HepG2 (cell line): ENCODE data around the gene MOV10L1. TPM values are rescaled to one million over a fixed set of nuclear protein-coding genes. Genes with fewer than 3 reads are reported as not detected.

Source experiments
- ATAC-seq: fragments of 200-7000 bp; cut with Tn5 transposase; 3 replicates; pipeline ENCODE4 v1.9.1; 2020; ENCODE audit warnings: mild to moderate bottlenecking, moderate library complexity
- BruUV-seq: library from RNA; stranded (reverse); fragments of 400-500 nt; replicated peaks from 2 replicates; lab custom pipeline; 2021; lab: Mats Ljungman, UMichigan
- CTCF ChIA-PET: fragments of 300-600 bp; formaldehyde crosslinking; extraction: SDS; loops from one replicate; lab custom pipeline; 2021; ENCODE audit warnings: low total read pairs, inconsistent platforms, low intra/inter-chr PET ratio; lab: Yijun Ruan, JAX
- POLR2A ChIA-PET: fragments of 350-600 bp; sonication (Branson Sonifier 250); formaldehyde crosslinking; loops from one replicate; lab custom pipeline; 2020; ENCODE audit warnings: antibody characterized with exemption, inconsistent platforms; lab: Yijun Ruan, JAX
- DNase-seq: peaks from one replicate; pipeline ENCODE4 v3.0.0-alpha.2; 2015; ENCODE audit warnings: low spot score
- FAIRE-seq: peaks from 3 replicates; lab custom pipeline; 2011; peaks lifted over from hg19 to GRCh38; lab: Jason Lieb, UNC
- H2AFZ ChIP-seq: one replicate; pipeline ENCODE4 v1.6.1; 2011; ENCODE audit warnings: low read length, inconsistent platforms
- H3K27ac ChIP-seq: fragments of 300-600 bp; 3 replicates; pipeline ENCODE4 v1.8.0; 2011; ENCODE audit warnings: mixed run types, mild to moderate bottlenecking, mixed read lengths, low read length, inconsistent platforms; ENCODE audit not compliant: insufficient read depth; ENCODE audit errors: extremely low read length
- H3K27me3 ChIP-seq, 2 experiments: fragments of 200-600 bp in 1 of 2; 2 replicates in 1 of 2; 3 replicates in 1 of 2; pipeline versions ENCODE4 v1.6.0 to v1.8.0; 2011; ENCODE audit warnings: low read length in 2 of 2, mild to moderate bottlenecking in 2 of 2, moderate library complexity in 2 of 2, inconsistent platforms in 1 of 2; ENCODE audit not compliant: insufficient read depth in 2 of 2, control insufficient read depth in 1 of 2
- H3K36me3 ChIP-seq, 2 experiments: fragments of 200-600 bp in 1 of 2; replicated peaks in 1 of 2; 2 replicates in 1 of 2; 3 replicates in 1 of 2; pipeline versions ENCODE4 v1.5.1 to v1.8.0; 2011; ENCODE audit warnings: low read length in 2 of 2, inconsistent platforms in 1 of 2; ENCODE audit not compliant: insufficient read depth in 2 of 2, control insufficient read depth in 1 of 2
- H3K4me1 ChIP-seq: 2 replicates; pipeline ENCODE4 v1.5.1; 2012; ENCODE audit warnings: low read length, inconsistent platforms; ENCODE audit not compliant: insufficient read depth
- H3K4me2 ChIP-seq: 2 replicates; pipeline ENCODE4 v1.6.0; 2011; ENCODE audit warnings: low read depth, low read length, inconsistent platforms
- H3K4me3 ChIP-seq, 3 experiments: fragments of 200-600 bp in 1 of 3; sonication (generic), shearing (Covaris generic) in 1 of 3; replicated peaks in 1 of 3; 2 replicates each; pipeline ENCODE4 v1.5.1; 2011 to 2016; ENCODE audit warnings: low read length in 3 of 3, inconsistent platforms in 2 of 3, low read depth in 2 of 3, mild to moderate bottlenecking in 2 of 3, control low read depth in 1 of 3, mixed read lengths in 1 of 3; ENCODE audit not compliant: insufficient read depth in 1 of 3
- H3K79me2 ChIP-seq: one replicate; pipeline ENCODE4 v1.6.1; 2011; ENCODE audit warnings: low read length, inconsistent platforms; ENCODE audit not compliant: insufficient read depth
- H3K9ac ChIP-seq: 2 replicates; pipeline ENCODE4 v1.6.0; 2011; ENCODE audit warnings: mild to moderate bottlenecking, low read depth, low read length, inconsistent platforms; ENCODE audit not compliant: insufficient read depth
- H3K9me3 ChIP-seq: 2 replicates; pipeline ENCODE4 v1.5.1; 2012; ENCODE audit warnings: mild to moderate bottlenecking, low read length
- H4K20me1 ChIP-seq: 2 replicates; pipeline ENCODE4 v1.6.0; 2011; ENCODE audit warnings: inconsistent platforms, mild to moderate bottlenecking, low read length, moderate library complexity; ENCODE audit not compliant: insufficient read depth
- ADNP ChIP-seq: sonication (generic); formaldehyde crosslinking; IDR thresholded peaks from 2 replicates; pipeline ENCODE4 v1.4.0; 2020; ENCODE audit warnings: missing genetic modification reagents
- ARNTL ChIP-seq: sonication (generic); formaldehyde crosslinking; IDR thresholded peaks from 2 replicates; pipeline ENCODE4 v1.4.0; 2020; ENCODE audit warnings: mild to moderate bottlenecking, missing genetic modification reagents
- CTCF ChIP-seq: sonication (generic); formaldehyde crosslinking; IDR thresholded peaks from 2 replicates; pipeline ENCODE4 v1.5.0; 2020; ENCODE audit warnings: mild to moderate bottlenecking, missing genetic modification reagents, moderate library complexity
- GABPB1 ChIP-seq: IDR thresholded peaks from 2 replicates; pipeline ENCODE4 v1.6.1; 2016; ENCODE audit warnings: mild to moderate bottlenecking, missing genetic modification reagents, moderate library complexity, missing compliant biosample characterization
- HBP1 ChIP-seq: IDR thresholded peaks from 2 replicates; pipeline ENCODE4 v1.6.1; 2016; ENCODE audit warnings: low read depth, control low read depth
- HOXA7 ChIP-seq: sonication (generic); formaldehyde crosslinking; IDR thresholded peaks from 2 replicates; pipeline ENCODE4 v1.8.1; 2022; ENCODE audit warnings: mild to moderate bottlenecking, missing genetic modification reagents, moderate library complexity
- IRF2 ChIP-seq: IDR thresholded peaks from 2 replicates; pipeline ENCODE4 v1.6.1; 2018; ENCODE audit warnings: missing genetic modification reagents, missing compliant biosample characterization
- MED13 ChIP-seq: sonication (generic); formaldehyde crosslinking; IDR thresholded peaks from 2 replicates; pipeline ENCODE4 v1.5.0; 2020; ENCODE audit warnings: missing genetic modification reagents
- RAD21 ChIP-seq: fragments of 450-650 bp; formaldehyde crosslinking; IDR thresholded peaks from 2 replicates; pipeline ENCODE4 v1.5.0; 2020; ENCODE audit warnings: mild to moderate bottlenecking
- RBFOX2 ChIP-seq: fragments of 200-400 bp; formaldehyde crosslinking; IDR thresholded peaks from 2 replicates; pipeline ENCODE4 v1.6.1; 2017; ENCODE audit warnings: low read depth, mild to moderate bottlenecking, low read length
- REXO4 ChIP-seq: sonication (generic); formaldehyde crosslinking; IDR thresholded peaks from 2 replicates; pipeline ENCODE4 v1.8.0; 2022; ENCODE audit warnings: missing genetic modification reagents, mild to moderate bottlenecking, borderline replicate concordance
- SMARCE1 ChIP-seq: fragments of 450-650 bp; IDR thresholded peaks from 2 replicates; pipeline ENCODE4 v1.6.1; 2017; ENCODE audit warnings: borderline replicate concordance
- ZBTB1 ChIP-seq: sonication (generic); formaldehyde crosslinking; IDR thresholded peaks from 2 replicates; pipeline ENCODE4 v1.4.0; 2020; ENCODE audit warnings: missing genetic modification reagents, borderline replicate concordance
- ZBTB37 ChIP-seq: sonication (generic); formaldehyde crosslinking; IDR thresholded peaks from 2 replicates; pipeline ENCODE4 v1.4.0; 2020; ENCODE audit warnings: mild to moderate bottlenecking, missing genetic modification reagents
- ZNF33B ChIP-seq: sonication (generic); formaldehyde crosslinking; IDR thresholded peaks from 2 replicates; pipeline ENCODE4 v1.5.1; 2020; ENCODE audit warnings: mild to moderate bottlenecking, missing genetic modification reagents
- ZNF639 ChIP-seq: conservative IDR thresholded peaks from 2 replicates; pipeline ENCODE4 v1.6.1; 2018; ENCODE audit warnings: missing genetic modification reagents
- ZNF768 ChIP-seq: sonication (generic); formaldehyde crosslinking; IDR thresholded peaks from 2 replicates; pipeline ENCODE4 v1.4.0; 2020; ENCODE audit warnings: missing genetic modification reagents
- ZNF784 ChIP-seq: sonication (generic); formaldehyde crosslinking; IDR thresholded peaks from 2 replicates; pipeline ENCODE4 v1.5.1; 2020; ENCODE audit warnings: missing genetic modification reagents, mild to moderate bottlenecking, borderline replicate concordance
- WGBS: methylation state at CpG from one replicate; pipeline ENCODE4 v1.1.6; 2017; ENCODE audit warnings: low lambda C conversion rate; 5-methylcytosine and 5-hydroxymethylcytosine counted together
- in situ Hi-C: cut with HindIII; loops from 2 replicates; pipeline ENCODE4 v1.10.0; 2017; ENCODE audit warnings: low pct_unique_long_range_greater_than_20kb; ENCODE audit not compliant: extremely low pct_ligation_motif_present
- intact Hi-C: fragments of 100-400 bp; cut with micrococcal nuclease; formaldehyde crosslinking; loops from one replicate; pipeline ENCODE4 v1.10.0; 2022; ENCODE audit not compliant: unreplicated experiment
- polyA plus RNA-seq, 8 experiments: library from polyadenylated mRNA; depleted of rRNA in 3 of 8; stranded (reverse) in 7 of 8; unstranded in 1 of 8; fragments of >200 nt; fragmentation: Illumina TruSeq in 4 of 8; extraction: Trizol in 4 of 8; gene quantifications; 2 replicates each; pipeline versions ENCODE4 v1.2.1 to v1.2.3, GENCODE V29; 2011 to 2016; ENCODE audit warnings: low read depth in 4 of 8, missing spikeins in 1 of 8, mixed read lengths in 1 of 8; ENCODE audit not compliant: insufficient read depth in 1 of 8
- total RNA-seq, 5 experiments: library from RNA; depleted of rRNA; stranded (reverse); fragments of >200 nt; fragmentation: Illumina TruSeq; extraction: Trizol; gene quantifications; 2 replicates each; pipeline ENCODE4 v1.2.3, GENCODE V29; 2016; ENCODE audit warnings: low read depth in 1 of 5

The MOV10L1 gene
- total and polyA plus RNA-seq, 2 of the 13 experiments (the other 11 are each of a cell fraction or from before 2014, with no cell fraction given) = 0.11 to 0.12 TPM

GRCh38 chr22:50185375-50186087, 95.7 kb downstream of the MOV10L1 start, which contains the start of gene TRABD:
TSS of gene TRABD (plus strand) at chr22:50185913. CDS start at chr22:50193061, 7,148 bp downstream.
- peaks cover 34% of the 10 kb centered on the region for H3K4me1 ChIP-seq
- DNase-seq (peak; percentile 72), FAIRE-seq (no peak), ATAC-seq (peak; percentile 63)
- intact Hi-C loops (no loop called here), in situ Hi-C loops (no loop called here)
- H3K4me3 ChIP-seq = peak within 1 kb of the TSS; percentile 68 to 88 (median 84)
- H3K4me2 ChIP-seq = peak within 1 kb of the TSS; percentile 86
- H3K9ac ChIP-seq = peak within 1 kb of the TSS; percentile 82
- ChIA-PET CTCF (no interaction called here), POLR2A (no interaction called here)
- H3K9me3 ChIP-seq = no peaks in the 10 kb centered on the region
- H3K27me3 ChIP-seq = no peaks in the 10 kb centered on the region; a peak in 1 of 5 replicates
- BruUV-seq = no TSS peak
- no peak within 1 kb of the TSS for H2AFZ ChIP-seq
- H3K36me3 ChIP-seq = 0 out of 5 replicates have a peak, but pooled peaks cover 0 to 3% of the 10 kb centered on the region in 2 experiments
- H3K79me2 ChIP-seq = peaks cover 16% of the 10 kb centered on the region
- peaks cover 2% of the 10 kb centered on the region; the same call in 1 of the 2 replicates for H4K20me1 ChIP-seq
- WGBS = 75% methylated on average over 7 of the region's 90 CpGs
- H3K27ac ChIP-seq = peak within 1 kb of the TSS; percentile 40
- TF ChIP-seq IRF2 (CRISPR knock-in tag) = 0 out of 2 replicates have a peak, but pooled peaks have one; percentile 17
- no peak for TF ChIP-seq REXO4 (CRISPR knock-in tag)
- TF ChIP-seq MED13 (CRISPR knock-in tag) = no peak
- no peak for TF ChIP-seq ARNTL (CRISPR knock-in tag)
- no peak for TF ChIP-seq RAD21
- TF ChIP-seq ADNP (CRISPR knock-in tag) = peak; percentile 92
- TF ChIP-seq HBP1 (CRISPR knock-in tag) = no peak
- TF ChIP-seq ZBTB37 (CRISPR knock-in tag) = no peak
- no peak for TF ChIP-seq HOXA7 (CRISPR knock-in tag)
- no peak for TF ChIP-seq CTCF
- TF ChIP-seq ZBTB1 (CRISPR knock-in tag) = no peak
- peak; percentile 54; the same call in 1 of the 2 replicates for TF ChIP-seq ZNF768 (CRISPR knock-in tag)
- TF ChIP-seq ZNF784 (CRISPR knock-in tag) = 0 out of 2 replicates have a peak, but pooled peaks have one; percentile 13
- TF ChIP-seq SMARCE1 = no peak
- no peak for TF ChIP-seq ZNF33B
- peak; percentile 50; the same call in 1 of the 2 replicates for TF ChIP-seq GABPB1 (CRISPR knock-in tag)
- no peak for TF ChIP-seq RBFOX2
- TF ChIP-seq ZNF639 = no peak
